ENCODE results near the gene GJA4. TPM values are rescaled to one million over a fixed set of nuclear protein-coding genes. Genes with fewer than 3 reads are reported as not detected.

Gene GJA4
- total and polyA plus RNA-seq, 2 of the 8 experiments (the other 6 are each of a cell fraction or from before 2014, with no cell fraction given), result 3.2 to 3.9 TPM

GRCh38 chr1:34816332-34816731 is 23.5 kb downstream of the GJA4 start:
- CTCF ChIA-PET (ENCODE audit: partially characterized antibody), result interaction anchor here (0.5 to 2.4 kb wide), 4 partner anchors 19 to 271 kb away, joined by 3 to 9 read pairs (median 6); no protein-coding TSS in a partner anchor
- H2AFZ ChIP-seq (ENCODE audit: low read length), result no peak overlapping the region
- H3K9me3 ChIP-seq (ENCODE audit: insufficient read depth in 2 of 2, low read depth in 1 of 2, low read length in 1 of 2), result no peaks in the 10 kb centered on the region
- no peaks in the 10 kb centered on the region for H3K79me1 ChIP-seq (ENCODE audit: low read depth, low read length)
- no peaks in the 10 kb centered on the region for H3K23me2 ChIP-seq (ENCODE audit: low read depth, low read length)
- H3K79me2 ChIP-seq (ENCODE audit: control insufficient read depth in 1 of 2, insufficient read depth in 2 of 2, low read length in 2 of 2), result no peaks in the 10 kb centered on the region
- no peak overlapping the region for H3K4me2 ChIP-seq (ENCODE audit: insufficient read depth in 1 of 2, low read depth in 2 of 2, low read length in 2 of 2)
- H3K56ac ChIP-seq (replicated peaks; ENCODE audit: insufficient read length, low read depth, low read length), result no peak overlapping the region
- POLR2A ChIA-PET (ENCODE audit: partially characterized antibody), result interaction anchor here (1.2 kb wide), 1 partner anchor 44 kb away, joined by 3 read pairs; no protein-coding TSS in a partner anchor
- H2BK15ac ChIP-seq (ENCODE audit: low read length), result no peak overlapping the region
- no peak overlapping the region for H3K18ac ChIP-seq (ENCODE audit: extremely low read depth, low read length)
- H3K27me3 ChIP-seq (replicated peaks in 1 of 4; ENCODE audit: control insufficient read depth in 3 of 4, extremely low read depth in 1 of 4, insufficient read depth in 3 of 4, low read length in 3 of 4), result no peaks in the 10 kb centered on the region
- H2BK120ac ChIP-seq (replicated peaks; ENCODE audit: low read depth, low read length), result no peak overlapping the region
- H3K27ac ChIP-seq (ENCODE audit: low read depth, low read length), result no peak overlapping the region
- no peak overlapping the region for H3K9ac ChIP-seq (replicated peaks in 1 of 4; ENCODE audit: extremely low read depth in 1 of 4, low read depth in 3 of 4, low read length in 3 of 4)
- H3K23ac ChIP-seq (ENCODE audit: insufficient read length), result no peak overlapping the region
- H4K20me1 ChIP-seq (replicated peaks in 1 of 2; ENCODE audit: control insufficient read depth in 1 of 2, insufficient read depth in 2 of 2, low read length in 2 of 2), result no peaks in the 10 kb centered on the region
- no peak overlapping the region for H2AK5ac ChIP-seq (ENCODE audit: low read depth, low read length)
- no peaks in the 10 kb centered on the region for H3K36me3 ChIP-seq (ENCODE audit: control insufficient read depth in 2 of 4, insufficient read depth in 4 of 4, low read length in 3 of 4)
- FAIRE-seq, result no peak
- H3K4me3 ChIP-seq (ENCODE audit: extremely low read depth in 1 of 4, insufficient read depth in 2 of 4, low read depth in 3 of 4, low read length in 4 of 4), result no peak overlapping the region
- no peak overlapping the region for H3K4ac ChIP-seq (replicated peaks; ENCODE audit: insufficient read length, low read depth, low read length)
- no peak overlapping the region for H2BK5ac ChIP-seq (ENCODE audit: low read depth, low read length)
- H2BK12ac ChIP-seq (ENCODE audit: low read depth, low read length), result no peak overlapping the region
- no peak overlapping the region for H4K91ac ChIP-seq (replicated peaks; ENCODE audit: insufficient read length, low read length)
- H2BK20ac ChIP-seq (ENCODE audit: low read length), result no peak overlapping the region
- H4K5ac ChIP-seq (ENCODE audit: insufficient read length, low read depth, low read length), result no peak overlapping the region
- DNase-seq (ENCODE audit: low read depth in 1 of 2, low spot score in 2 of 2), result no peak
- no peaks in the 10 kb centered on the region for H3K4me1 ChIP-seq (replicated peaks in 1 of 4; ENCODE audit: control insufficient read depth in 3 of 4, insufficient read depth in 4 of 4, low read length in 3 of 4)
- no peak overlapping the region for H3K14ac ChIP-seq (ENCODE audit: insufficient read length)
- H4K8ac ChIP-seq (ENCODE audit: extremely low read depth, insufficient read depth, low read length), result no peak overlapping the region
- TF ChIP-seq NRF1 (IDR thresholded peaks at IDR 0.05; ENCODE audit: low read depth, low read length) (no peak), TAF7 (optimal IDR thresholded peaks at IDR 0.05; ENCODE audit: borderline replicate concordance, low read depth, low read length) (no peak), ZNF274 (IDR thresholded peaks at IDR 0.05; ENCODE audit: borderline replicate concordance, extremely low read depth, low read length) (no peak)
